Ishikawa (cell line): ENCODE measurements around the gene OR11A1.

Experiments
- CEBPB ChIP-seq: IDR thresholded peaks from 2 replicates; pipeline ENCODE4 v1.6.1; 2012
- CREB1 ChIP-seq: IDR thresholded peaks from 2 replicates; pipeline ENCODE4 v1.6.1; 2012; ENCODE audit warnings: low read depth
- EP300 ChIP-seq: IDR thresholded peaks from 2 replicates; pipeline ENCODE4 v1.6.1; 2012; ENCODE audit warnings: borderline replicate concordance
- FOXM1 ChIP-seq: IDR thresholded peaks from 2 replicates; pipeline ENCODE4 v1.6.1; 2012; ENCODE audit warnings: low read depth, borderline replicate concordance
- TAF1 ChIP-seq: IDR thresholded peaks from 2 replicates; pipeline ENCODE4 v1.6.1; 2012; ENCODE audit warnings: low read depth, mild to moderate bottlenecking
- TCF12 ChIP-seq: IDR thresholded peaks from 2 replicates; pipeline ENCODE4 v1.6.1; 2012; ENCODE audit warnings: low read depth
- YY1 ChIP-seq: IDR thresholded peaks from 2 replicates; pipeline ENCODE4 v1.6.1; 2012; ENCODE audit warnings: low read depth
- TF ChIP-seq, protein P1 (sequence below): IDR thresholded peaks from 2 replicates; pipeline ENCODE4 v1.6.1; 2012; ENCODE audit warnings: low read depth, mild to moderate bottlenecking

DNA sequence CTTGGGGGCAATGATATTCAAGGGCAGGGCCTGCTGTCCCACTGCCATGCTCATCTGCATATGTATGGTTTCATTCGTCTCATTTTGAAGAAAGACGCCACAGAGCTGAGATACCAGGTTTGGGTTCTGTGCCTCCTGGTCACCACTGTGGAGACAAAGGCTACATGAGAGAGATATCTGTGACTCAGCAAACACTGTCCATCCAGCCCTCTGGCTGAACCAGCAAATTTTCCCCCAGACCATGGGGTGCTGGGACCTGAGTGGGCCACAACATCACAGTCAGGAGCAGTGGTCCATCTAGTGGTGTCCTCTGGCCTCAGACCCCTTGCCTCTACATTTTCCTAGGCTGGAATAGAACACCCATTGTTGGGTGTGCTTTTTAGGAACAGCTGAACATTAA is 30.8 kb upstream of the OR11A1 start, which contains the start of gene MAS1L:
- TF ChIP-seq EP300 (no peak), CREB1 (no peak), TAF1 (no peak), CEBPB (no peak), YY1 (no peak), TCF12 (no peak), FOXM1 (no peak)
- TF ChIP-seq, protein P1, sequence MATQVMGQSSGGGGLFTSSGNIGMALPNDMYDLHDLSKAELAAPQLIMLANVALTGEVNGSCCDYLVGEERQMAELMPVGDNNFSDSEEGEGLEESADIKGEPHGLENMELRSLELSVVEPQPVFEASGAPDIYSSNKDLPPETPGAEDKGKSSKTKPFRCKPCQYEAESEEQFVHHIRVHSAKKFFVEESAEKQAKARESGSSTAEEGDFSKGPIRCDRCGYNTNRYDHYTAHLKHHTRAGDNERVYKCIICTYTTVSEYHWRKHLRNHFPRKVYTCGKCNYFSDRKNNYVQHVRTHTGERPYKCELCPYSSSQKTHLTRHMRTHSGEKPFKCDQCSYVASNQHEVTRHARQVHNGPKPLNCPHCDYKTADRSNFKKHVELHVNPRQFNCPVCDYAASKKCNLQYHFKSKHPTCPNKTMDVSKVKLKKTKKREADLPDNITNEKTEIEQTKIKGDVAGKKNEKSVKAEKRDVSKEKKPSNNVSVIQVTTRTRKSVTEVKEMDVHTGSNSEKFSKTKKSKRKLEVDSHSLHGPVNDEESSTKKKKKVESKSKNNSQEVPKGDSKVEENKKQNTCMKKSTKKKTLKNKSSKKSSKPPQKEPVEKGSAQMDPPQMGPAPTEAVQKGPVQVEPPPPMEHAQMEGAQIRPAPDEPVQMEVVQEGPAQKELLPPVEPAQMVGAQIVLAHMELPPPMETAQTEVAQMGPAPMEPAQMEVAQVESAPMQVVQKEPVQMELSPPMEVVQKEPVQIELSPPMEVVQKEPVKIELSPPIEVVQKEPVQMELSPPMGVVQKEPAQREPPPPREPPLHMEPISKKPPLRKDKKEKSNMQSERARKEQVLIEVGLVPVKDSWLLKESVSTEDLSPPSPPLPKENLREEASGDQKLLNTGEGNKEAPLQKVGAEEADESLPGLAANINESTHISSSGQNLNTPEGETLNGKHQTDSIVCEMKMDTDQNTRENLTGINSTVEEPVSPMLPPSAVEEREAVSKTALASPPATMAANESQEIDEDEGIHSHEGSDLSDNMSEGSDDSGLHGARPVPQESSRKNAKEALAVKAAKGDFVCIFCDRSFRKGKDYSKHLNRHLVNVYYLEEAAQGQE: no peak
